Colonic mucosa (tissue), 4 donors: ENCODE measurements around the gene COQ5. TPM values are rescaled to one million over a fixed set of nuclear protein-coding genes. Genes with fewer than 3 reads are reported as not detected.
A peak's percentile ranks its signal among the peaks of the same experiment; 100 is the strongest.

Source experiments
- DNase-seq: peaks from one replicate; pipeline ENCODE4 v3.0.0-alpha.2; 2020
- H3K27ac ChIP-seq: fragments of 200-600 bp; one replicate; pipeline ENCODE4 v1.8.0; 2021
- H3K27me3 ChIP-seq: fragments of 200-600 bp; one replicate; pipeline ENCODE4 v1.8.0; 2021
- H3K36me3 ChIP-seq: fragments of 200-600 bp; one replicate; pipeline ENCODE4 v1.8.0; 2021
- H3K4me1 ChIP-seq: fragments of 200-600 bp; one replicate; pipeline ENCODE4 v1.8.0; 2021; ENCODE audit warnings: mild to moderate bottlenecking
- H3K4me3 ChIP-seq: fragments of 200-600 bp; one replicate; pipeline ENCODE4 v1.8.0; 2021
- H3K9ac ChIP-seq, 2 donors: one replicate each; pipeline ENCODE4 v1.7.0; 2013; ENCODE audit warnings: control low read depth in 2 of 2, low read depth in 2 of 2, low read length in 2 of 2
- H3K9me3 ChIP-seq: fragments of 200-600 bp; one replicate; pipeline ENCODE4 v1.8.0; 2021
- CTCF ChIP-seq: fragments of 200-600 bp; IDR thresholded peaks from one replicate; pipeline ENCODE4 v1.8.0; 2022; ENCODE audit warnings: antibody characterized with exemption, mild to moderate bottlenecking
- intact Hi-C: fragments of 100-400 bp; cut with DNase I; formaldehyde crosslinking; loops from one replicate; pipeline ENCODE4 v1.14.1; 2022
- total RNA-seq, 2 donors: library from RNA; stranded (reverse); fragmentation: NEBNext Ultra II Directional in 1 of 2; extraction: Animal tissue kit (Norgen Biotek cat#: 25700) in 1 of 2; gene quantifications; one replicate each; pipeline ENCODE4 v1.2.1, GENCODE V29; 2021
- donor health status: healthy.
- donor health status: DM: no; HTN: no; CAD: no.
- donor health status: DM: no; HTN: no; CAD: no.

The COQ5 gene
- total RNA-seq, 2 donors from 2014 or later, result 35.8 to 46.6 TPM

DNA sequence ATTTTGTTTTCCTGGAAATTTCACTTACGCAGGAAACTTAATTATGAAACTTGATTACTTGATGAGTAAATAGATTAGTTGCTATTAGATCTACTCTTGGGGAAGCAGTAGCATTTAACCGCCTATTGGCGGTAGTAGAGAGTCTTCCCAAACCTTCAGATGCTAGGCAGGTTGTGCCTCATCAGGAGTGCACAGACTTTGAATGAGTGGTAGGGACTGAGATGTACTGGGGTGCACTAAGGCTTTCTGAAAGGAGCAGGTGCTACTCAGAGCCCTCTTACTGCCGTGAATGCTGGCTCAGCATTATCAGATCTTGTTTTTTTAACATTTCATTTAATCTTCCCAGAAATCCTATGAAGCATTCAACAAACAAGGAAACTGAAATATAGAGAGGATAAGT, 75.0 kb downstream of the COQ5 start:
- H3K4me1 ChIP-seq, result no peaks in the 10 kb centered on the region
- no peaks in the 10 kb centered on the region for H3K27me3 ChIP-seq
- H3K36me3 ChIP-seq, result peaks cover 8% of the 10 kb centered on the region
- H3K27ac ChIP-seq, result no peak overlapping the region
- intact Hi-C loops, result no loop called here
- no peak for DNase-seq
- H3K4me3 ChIP-seq, result no peak overlapping the region
- no peaks in the 10 kb centered on the region for H3K9me3 ChIP-seq
- TF ChIP-seq CTCF, result peak; percentile 65
- H3K9ac ChIP-seq, result no peak overlapping the region

Other genes with a start within 250 kb of the COQ5 start
- gene RNU4-2, start 237.3 kb downstream of the COQ5 start, total RNA-seq, result 1,000 to 10,000 TPM; 2,653 to 6,886 TPM
- 1,000 to 10,000 TPM; 1,555 to 3,531 TPM for gene RNU4-1, start 235.9 kb downstream of the COQ5 start, total RNA-seq
- 1 to 10 TPM; 1.3 to 1.6 TPM for gene SIRT4, start 226.8 kb downstream of the COQ5 start, total RNA-seq
- gene PLA2G1B, start 201.4 kb downstream of the COQ5 start, total RNA-seq, result 1 to 10 TPM in 1 of 2 donors, not detected in 1; 5.0 TPM
- 10 to 100 TPM in 1 of 2 donors, 1 to 10 TPM in 1; 3.8 to 11.7 TPM for gene MSI1, start 160.0 kb downstream of the COQ5 start, total RNA-seq
- 1,000 to 10,000 TPM in 1 of 2 donors, 100 to 1,000 TPM in 1; 887 to 1,081 TPM for gene COX6A1, start 91.0 kb downstream of the COQ5 start, total RNA-seq
- 10 to 100 TPM; 20.4 to 27.8 TPM for gene TRIAP1, start 82.8 kb downstream of the COQ5 start, total RNA-seq
- 10 to 100 TPM; 34.1 to 43.3 TPM for gene GATC, start 82.7 kb downstream of the COQ5 start, total RNA-seq
- gene SRSF9, start 59.4 kb downstream of the COQ5 start, total RNA-seq, result 100 to 1,000 TPM; 169 to 216 TPM
- 100 to 1,000 TPM; 359 to 463 TPM for gene DYNLL1, start 33.0 kb downstream of the COQ5 start, total RNA-seq
- gene RNF10, start 5.2 kb upstream of the COQ5 start, total RNA-seq, result 100 to 1,000 TPM; 199 to 226 TPM
- gene POP5, start 52.2 kb upstream of the COQ5 start, total RNA-seq, result 10 to 100 TPM; 22.8 to 77.7 TPM
- gene CABP1, start 111.5 kb upstream of the COQ5 start, total RNA-seq, result under 1 TPM; 0.77 to 0.79 TPM
- gene MLEC, start 158.0 kb upstream of the COQ5 start, total RNA-seq, result 100 to 1,000 TPM; 331 to 500 TPM
- gene UNC119B, start 181.3 kb upstream of the COQ5 start, total RNA-seq, result 10 to 100 TPM; 22.7 to 28.3 TPM
- 100 to 1,000 TPM in 1 of 2 donors, 10 to 100 TPM in 1; 86.0 to 202 TPM for gene ACADS, start 196.7 kb upstream of the COQ5 start, total RNA-seq